H1 (cell line): Measurements from ENCODE around the gene TRMT6. TPM values are rescaled to one million over a fixed set of nuclear protein-coding genes. Genes with fewer than 3 reads are reported as not detected.

ENCODE experiments used
- CTCF ChIA-PET: fragments of 300-600 bp; sonication (Branson Sonifier 250); formaldehyde crosslinking; loops from one replicate; lab custom pipeline; 2021; ENCODE audit not compliant: partially characterized antibody; lab: Charles Lee
- POLR2A ChIA-PET: fragments of 300-600 bp; sonication (Branson Sonifier 250); formaldehyde crosslinking; loops from one replicate; lab custom pipeline; 2021; ENCODE audit warnings: inconsistent platforms; ENCODE audit not compliant: partially characterized antibody; lab: Charles Lee
- DNase-seq, 2 experiments: peaks; one replicate each; pipeline versions ENCODE4 v3.0.0 to v3.0.0-alpha.2; 2010 to 2022; ENCODE audit warnings: low spot score in 2 of 2, low read depth in 1 of 2, mixed read lengths in 1 of 2
- FAIRE-seq: peaks from 2 replicates; lab custom pipeline; 2011; peaks lifted over from hg19 to GRCh38; lab: Jason Lieb, UNC
- H2AFZ ChIP-seq: 2 replicates; pipeline ENCODE4 v1.8.1; 2012; ENCODE audit warnings: low read length, inconsistent platforms
- H2AK5ac ChIP-seq: 2 replicates; pipeline ENCODE4 v1.6.1; 2013; ENCODE audit warnings: low read depth, low read length
- H2BK120ac ChIP-seq: replicated peaks from 2 replicates; pipeline ENCODE3; 2013; ENCODE audit warnings: low read depth, low read length, inconsistent platforms
- H2BK12ac ChIP-seq: 2 replicates; pipeline ENCODE4 v1.6.1; 2013; ENCODE audit warnings: low read depth, low read length
- H2BK15ac ChIP-seq: 2 replicates; pipeline ENCODE4 v1.6.1; 2013; ENCODE audit warnings: low read length
- H2BK20ac ChIP-seq: 2 replicates; pipeline ENCODE4 v1.6.1; 2013; ENCODE audit warnings: low read length
- H2BK5ac ChIP-seq: 2 replicates; pipeline ENCODE4 v1.6.1; 2013; ENCODE audit warnings: low read depth, low read length
- H3K14ac ChIP-seq: 2 replicates; pipeline ENCODE4 v1.6.1; 2013; ENCODE audit warnings: inconsistent platforms; ENCODE audit not compliant: insufficient read length
- H3K18ac ChIP-seq: 2 replicates; pipeline ENCODE4 v1.6.1; 2013; ENCODE audit warnings: low read length; ENCODE audit errors: extremely low read depth
- H3K23ac ChIP-seq: 2 replicates; pipeline ENCODE4 v1.6.1; 2013; ENCODE audit warnings: inconsistent platforms; ENCODE audit not compliant: insufficient read length
- H3K23me2 ChIP-seq: 2 replicates; pipeline ENCODE4 v1.6.1; 2013; ENCODE audit warnings: low read depth, low read length
- H3K27ac ChIP-seq: 2 replicates; pipeline ENCODE4 v1.6.1; 2011; ENCODE audit warnings: low read depth, low read length, inconsistent platforms
- H3K27me3 ChIP-seq, 4 experiments: replicated peaks in 1 of 4; 1 replicate in 1 of 4; 2 replicates in 3 of 4; pipeline versions ENCODE4 v1.6.1 to v1.8.1; 2011 to 2013; ENCODE audit warnings: low read length in 3 of 4, mild to moderate bottlenecking in 3 of 4, inconsistent platforms in 2 of 4, mixed read lengths in 2 of 4, moderate library complexity in 1 of 4; ENCODE audit not compliant: control insufficient read depth in 3 of 4, insufficient read depth in 3 of 4; ENCODE audit errors: extremely low read depth in 1 of 4
- H3K36me3 ChIP-seq, 4 experiments: 2 replicates each; pipeline versions ENCODE4 v1.6.1 to v1.8.1; 2011 to 2013; ENCODE audit warnings: mild to moderate bottlenecking in 4 of 4, low read length in 3 of 4, moderate library complexity in 2 of 4, control low read depth in 1 of 4, inconsistent platforms in 1 of 4; ENCODE audit not compliant: insufficient read depth in 4 of 4, control insufficient read depth in 2 of 4
- H3K4ac ChIP-seq: replicated peaks from 2 replicates; pipeline ENCODE3; 2013; ENCODE audit warnings: low read length, low read depth, mixed read lengths, inconsistent platforms; ENCODE audit not compliant: insufficient read length
- H3K4me1 ChIP-seq, 4 experiments: replicated peaks in 1 of 4; 1 replicate in 1 of 4; 2 replicates in 3 of 4; pipeline versions ENCODE4 v1.6.1 to v1.8.1; 2011 to 2013; ENCODE audit warnings: low read length in 3 of 4, inconsistent platforms in 2 of 4, mixed read lengths in 1 of 4; ENCODE audit not compliant: insufficient read depth in 4 of 4, control insufficient read depth in 3 of 4
- H3K4me2 ChIP-seq, 2 experiments: 2 replicates each; pipeline versions ENCODE4 v1.6.1 to v1.8.1; 2011 to 2013; ENCODE audit warnings: low read depth in 2 of 2, low read length in 2 of 2, control low read depth in 1 of 2, inconsistent platforms in 1 of 2, mild to moderate bottlenecking in 1 of 2; ENCODE audit not compliant: insufficient read depth in 1 of 2
- H3K4me3 ChIP-seq, 4 experiments: fragments of 200-600, 300-600 bp in 1 of 4; sonication (generic), shearing (Covaris generic), sonication (Bioruptor Twin) in 1 of 4; 2 replicates each; pipeline versions ENCODE4 v1.5.1 to v1.8.1; 2011 to 2016; ENCODE audit warnings: low read length in 4 of 4, low read depth in 3 of 4, control low read depth in 2 of 4, inconsistent platforms in 2 of 4, mild to moderate bottlenecking in 2 of 4, mixed read lengths in 1 of 4, moderate library complexity in 1 of 4; ENCODE audit not compliant: insufficient read depth in 2 of 4; ENCODE audit errors: extremely low read depth in 1 of 4
- H3K56ac ChIP-seq: replicated peaks from 2 replicates; pipeline ENCODE3; 2013; ENCODE audit warnings: low read depth, mild to moderate bottlenecking, mixed read lengths, low read length, inconsistent platforms; ENCODE audit not compliant: insufficient read length
- H3K79me1 ChIP-seq: 2 replicates; pipeline ENCODE4 v1.6.1; 2013; ENCODE audit warnings: low read depth, low read length, control low read depth
- H3K79me2 ChIP-seq, 2 experiments: 2 replicates each; pipeline versions ENCODE4 v1.6.1 to v1.8.1; 2012 to 2013; ENCODE audit warnings: low read length in 2 of 2, mild to moderate bottlenecking in 2 of 2, inconsistent platforms in 1 of 2; ENCODE audit not compliant: insufficient read depth in 2 of 2, control insufficient read depth in 1 of 2
- H3K9ac ChIP-seq, 4 experiments: replicated peaks in 1 of 4; 1 replicate in 1 of 4; 2 replicates in 3 of 4; pipeline versions ENCODE4 v1.6.1 to v1.8.1; 2011 to 2013; ENCODE audit warnings: low read depth in 3 of 4, low read length in 3 of 4, control low read depth in 2 of 4, mild to moderate bottlenecking in 2 of 4, moderate library complexity in 2 of 4, inconsistent platforms in 1 of 4; ENCODE audit errors: extremely low read depth in 1 of 4
- H3K9me3 ChIP-seq, 2 experiments: 2 replicates each; pipeline versions ENCODE4 v1.6.1 to v1.8.1; 2012 to 2013; ENCODE audit warnings: mild to moderate bottlenecking in 2 of 2, moderate library complexity in 2 of 2, control low read depth in 1 of 2, inconsistent platforms in 1 of 2, low read depth in 1 of 2, low read length in 1 of 2, mixed read lengths in 1 of 2; ENCODE audit not compliant: insufficient read depth in 2 of 2
- H4K20me1 ChIP-seq, 2 experiments: replicated peaks in 1 of 2; 2 replicates each; pipeline versions ENCODE3 to v1.8.1; 2011 to 2013; ENCODE audit warnings: inconsistent platforms in 2 of 2, low read length in 2 of 2, mild to moderate bottlenecking in 1 of 2; ENCODE audit not compliant: insufficient read depth in 2 of 2, control insufficient read depth in 1 of 2
- H4K5ac ChIP-seq: 2 replicates; pipeline ENCODE4 v1.6.1; 2013; ENCODE audit warnings: low read length, low read depth, mixed read lengths, inconsistent platforms; ENCODE audit not compliant: insufficient read length
- H4K8ac ChIP-seq: 2 replicates; pipeline ENCODE4 v1.8.0; 2013; ENCODE audit warnings: mild to moderate bottlenecking, moderate library complexity, low read length, inconsistent platforms; ENCODE audit not compliant: insufficient read depth; ENCODE audit errors: extremely low read depth
- H4K91ac ChIP-seq: replicated peaks from 2 replicates; pipeline ENCODE3; 2013; ENCODE audit warnings: low read length, mixed read lengths, inconsistent platforms; ENCODE audit not compliant: insufficient read length
- ASH2L ChIP-seq: fragments of 200-600, 300-600 bp; sonication (generic); IDR thresholded peaks from one replicate; pipeline ENCODE4 v1.7.1; 2017; ENCODE audit warnings: low read length
- CEBPB ChIP-seq: IDR thresholded peaks from 2 replicates; pipeline ENCODE4 v1.6.1; 2012; ENCODE audit warnings: low read depth, low read length
- CHD1 ChIP-seq: IDR thresholded peaks from 2 replicates; pipeline ENCODE4 v1.6.1; 2012; ENCODE audit warnings: low read depth, low read length, improper control_type of control experiment
- HDAC6 ChIP-seq: IDR thresholded peaks from one replicate; pipeline ENCODE4 v1.7.1; 2012; ENCODE audit warnings: low read depth, mild to moderate bottlenecking, inconsistent platforms, low read length, moderate library complexity
- KDM1A ChIP-seq: fragments of 200-600, 300-600 bp; sonication (generic); IDR thresholded peaks from 2 replicates; pipeline ENCODE4 v1.7.1; 2016; ENCODE audit warnings: mild to moderate bottlenecking, low read length, borderline replicate concordance
- NANOG ChIP-seq: IDR thresholded peaks from 2 replicates; pipeline ENCODE4 v1.6.1; 2011; ENCODE audit warnings: low read length, low read depth, mild to moderate bottlenecking, inconsistent platforms; ENCODE audit not compliant: insufficient read depth, poor library complexity, severe bottlenecking
- RAD21 ChIP-seq, 2 experiments: IDR thresholded peaks in 1 of 2; conservative IDR thresholded peaks in 1 of 2; 2 replicates each; pipeline ENCODE4 v1.6.1; 2011; ENCODE audit warnings: low read depth in 2 of 2, low read length in 2 of 2, improper control_type of control experiment in 1 of 2, inconsistent platforms in 1 of 2, mild to moderate bottlenecking in 1 of 2, moderate library complexity in 1 of 2
- RNF2 ChIP-seq: fragments of 200-900, 300-1000 bp; sonication (generic); IDR thresholded peaks from 2 replicates; pipeline ENCODE4 v1.7.1; 2016; ENCODE audit warnings: borderline replicate concordance, low read depth, mild to moderate bottlenecking, antibody characterized with exemption, low read length; ENCODE audit not compliant: poor library complexity, severe bottlenecking; ENCODE audit errors: missing control alignments
- TAF7 ChIP-seq: optimal IDR thresholded peaks from 2 replicates; pipeline ENCODE3; 2011; ENCODE audit warnings: low read depth, mild to moderate bottlenecking, inconsistent platforms, low read length, moderate library complexity, borderline replicate concordance
- ZNF274 ChIP-seq: IDR thresholded peaks from 2 replicates; pipeline ENCODE4 v1.7.0; 2012; ENCODE audit warnings: low read length, borderline replicate concordance; ENCODE audit errors: extremely low read depth
- WGBS, 2 experiments: shearing (Covaris generic) in 1 of 2; methylation state at CpG; one replicate each; pipeline versions ENCODE4 v1.1.6 to v1.1.7; 2013 to 2015; ENCODE audit warnings: low lambda C conversion rate in 2 of 2, mixed read lengths in 2 of 2, inconsistent platforms in 1 of 2, low coverage in 1 of 2, missing lambda C conversion rate in 1 of 2; ENCODE audit not compliant: insufficient replicate concordance in 2 of 2, insufficient coverage in 1 of 2, insufficient read length in 1 of 2; ENCODE audit errors: extremely low coverage in 1 of 2, missing lambda C conversion rate in 1 of 2; 5-methylcytosine and 5-hydroxymethylcytosine counted together
- polyA plus RNA-seq, 7 experiments: library from polyadenylated mRNA; depleted of rRNA in 3 of 7; stranded (reverse) in 5 of 7; unstranded in 2 of 7; fragments of >200 nt in 5 of 7; fragments of 200-250 nt in 2 of 7; gene quantifications; 1 replicate in 5 of 7; 2 replicates in 1 of 7; 4 replicates in 1 of 7; pipeline versions ENCODE4 v1.2.1 to v1.2.3, GENCODE V29; 2011 to 2013; ENCODE audit warnings: missing spikeins in 2 of 7, mixed read lengths in 2 of 7
- total RNA-seq: library from RNA; stranded (reverse); fragmentation: NEBNext Ultra II Directional; extraction: Animal tissue kit (Norgen Biotek cat#: 25700); gene quantifications from 2 replicates; pipeline ENCODE4 v1.2.1, GENCODE V29; 2021
- TF ChIP-seq, protein P1 (sequence below), 3 experiments: IDR thresholded peaks; 1 replicate in 2 of 3; 2 replicates in 1 of 3; pipeline versions ENCODE4 v1.5.1 to v1.6.1; 2011; ENCODE audit warnings: low read length in 3 of 3, mild to moderate bottlenecking in 3 of 3, inconsistent platforms in 2 of 3, low read depth in 1 of 3, moderate library complexity in 1 of 3; ENCODE audit not compliant: insufficient read depth in 1 of 3; ENCODE audit errors: control extremely low read depth in 1 of 3

The TRMT6 gene
- total and polyA plus RNA-seq, 2 of the 8 experiments (the other 6 are each of a cell fraction or from before 2014, with no cell fraction given), result 6.9 to 23.3 TPM

DNA sequence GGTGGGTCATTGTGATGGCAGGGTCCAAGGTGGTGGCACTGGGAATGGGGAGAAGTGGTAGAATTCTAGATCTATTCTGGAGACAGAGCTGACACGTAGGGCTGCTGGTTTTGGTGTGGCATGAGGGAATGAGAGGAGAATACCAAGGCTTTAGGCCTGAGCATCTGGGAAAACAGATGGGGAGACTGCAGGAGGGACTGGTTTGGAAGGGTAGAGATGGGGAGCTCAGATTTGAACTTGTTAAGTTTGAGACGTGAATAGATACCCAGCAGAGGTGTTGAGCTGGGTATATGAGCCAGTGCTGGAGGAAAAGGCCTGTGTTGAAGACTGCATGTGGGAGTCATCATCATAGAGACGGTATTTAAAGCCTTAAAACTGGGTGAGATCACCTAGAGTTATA is 17.5 kb downstream of the TRMT6 start:
- H3K23me2 ChIP-seq, result no peaks in the 10 kb centered on the region
- H2BK12ac ChIP-seq, result no peak overlapping the region
- no peak overlapping the region for H3K56ac ChIP-seq
- H3K4me2 ChIP-seq, result no peak overlapping the region
- 84% methylated on average over 3 of the region's 3 CpGs; no CpG with 5 or more reads in 1 of the 2 experiments for WGBS, 2 experiments
- no peak overlapping the region for H3K4me3 ChIP-seq
- no peak overlapping the region for H2AK5ac ChIP-seq
- no peak overlapping the region for H2BK15ac ChIP-seq
- no peaks in the 10 kb centered on the region for H3K9me3 ChIP-seq
- no peak for FAIRE-seq
- H3K27ac ChIP-seq, result no peak overlapping the region
- H4K91ac ChIP-seq, result no peak overlapping the region
- no peak overlapping the region for H3K4ac ChIP-seq
- H3K4me1 ChIP-seq, result no peaks in the 10 kb centered on the region
- H3K36me3 ChIP-seq, result peaks cover 0 to 5% (median under 1%) of the 10 kb centered on the region in 4 experiments; a peak in 3 of 8 replicates
- H3K27me3 ChIP-seq, result no peaks in the 10 kb centered on the region
- H3K9ac ChIP-seq, result no peak overlapping the region
- H2AFZ ChIP-seq, result no peak overlapping the region
- H4K20me1 ChIP-seq, result no peaks in the 10 kb centered on the region
- no peaks in the 10 kb centered on the region for H3K79me2 ChIP-seq
- no peak overlapping the region for H3K18ac ChIP-seq
- no peak overlapping the region for H2BK5ac ChIP-seq
- no peak overlapping the region for H4K5ac ChIP-seq
- H3K14ac ChIP-seq, result no peak overlapping the region
- H2BK20ac ChIP-seq, result no peak overlapping the region
- no peaks in the 10 kb centered on the region for H3K79me1 ChIP-seq
- no peak overlapping the region for H2BK120ac ChIP-seq
- ChIA-PET CTCF (interaction anchor here (0.7 to 4.5 kb wide), 13 partner anchors 13 to 404 kb away, joined by 3 to 37 read pairs (median 4); no protein-coding TSS in a partner anchor), POLR2A (no interaction called here)
- DNase-seq, result no peak
- no peak overlapping the region for H4K8ac ChIP-seq
- no peak overlapping the region for H3K23ac ChIP-seq
- TF ChIP-seq ASH2L (no peak), TAF7 (no peak), NANOG (no peak), KDM1A (no peak), ZNF274 (no peak), HDAC6 (no peak), RAD21 (IDR thresholded peaks at IDR 0.05 in 1 of 2, conservative IDR thresholded peaks at IDR 0.05 in 1 of 2; ENCODE audit: low read depth in 2 of 2, low read length in 2 of 2) (no peak), CHD1 (no peak), RNF2 (no peak), CEBPB (no peak)
- TF ChIP-seq, protein P1, sequence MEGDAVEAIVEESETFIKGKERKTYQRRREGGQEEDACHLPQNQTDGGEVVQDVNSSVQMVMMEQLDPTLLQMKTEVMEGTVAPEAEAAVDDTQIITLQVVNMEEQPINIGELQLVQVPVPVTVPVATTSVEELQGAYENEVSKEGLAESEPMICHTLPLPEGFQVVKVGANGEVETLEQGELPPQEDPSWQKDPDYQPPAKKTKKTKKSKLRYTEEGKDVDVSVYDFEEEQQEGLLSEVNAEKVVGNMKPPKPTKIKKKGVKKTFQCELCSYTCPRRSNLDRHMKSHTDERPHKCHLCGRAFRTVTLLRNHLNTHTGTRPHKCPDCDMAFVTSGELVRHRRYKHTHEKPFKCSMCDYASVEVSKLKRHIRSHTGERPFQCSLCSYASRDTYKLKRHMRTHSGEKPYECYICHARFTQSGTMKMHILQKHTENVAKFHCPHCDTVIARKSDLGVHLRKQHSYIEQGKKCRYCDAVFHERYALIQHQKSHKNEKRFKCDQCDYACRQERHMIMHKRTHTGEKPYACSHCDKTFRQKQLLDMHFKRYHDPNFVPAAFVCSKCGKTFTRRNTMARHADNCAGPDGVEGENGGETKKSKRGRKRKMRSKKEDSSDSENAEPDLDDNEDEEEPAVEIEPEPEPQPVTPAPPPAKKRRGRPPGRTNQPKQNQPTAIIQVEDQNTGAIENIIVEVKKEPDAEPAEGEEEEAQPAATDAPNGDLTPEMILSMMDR (IDR thresholded peaks at IDR 0.05; ENCODE audit: control extremely low read depth in 1 of 3, insufficient read depth in 1 of 3, low read depth in 1 of 3, low read length in 3 of 3), result no peak
